ENCODE data around the gene FAM193A. TPM values are rescaled to one million over a fixed set of nuclear protein-coding genes. Genes with fewer than 3 reads are reported as not detected.

Gene FAM193A, protein sequence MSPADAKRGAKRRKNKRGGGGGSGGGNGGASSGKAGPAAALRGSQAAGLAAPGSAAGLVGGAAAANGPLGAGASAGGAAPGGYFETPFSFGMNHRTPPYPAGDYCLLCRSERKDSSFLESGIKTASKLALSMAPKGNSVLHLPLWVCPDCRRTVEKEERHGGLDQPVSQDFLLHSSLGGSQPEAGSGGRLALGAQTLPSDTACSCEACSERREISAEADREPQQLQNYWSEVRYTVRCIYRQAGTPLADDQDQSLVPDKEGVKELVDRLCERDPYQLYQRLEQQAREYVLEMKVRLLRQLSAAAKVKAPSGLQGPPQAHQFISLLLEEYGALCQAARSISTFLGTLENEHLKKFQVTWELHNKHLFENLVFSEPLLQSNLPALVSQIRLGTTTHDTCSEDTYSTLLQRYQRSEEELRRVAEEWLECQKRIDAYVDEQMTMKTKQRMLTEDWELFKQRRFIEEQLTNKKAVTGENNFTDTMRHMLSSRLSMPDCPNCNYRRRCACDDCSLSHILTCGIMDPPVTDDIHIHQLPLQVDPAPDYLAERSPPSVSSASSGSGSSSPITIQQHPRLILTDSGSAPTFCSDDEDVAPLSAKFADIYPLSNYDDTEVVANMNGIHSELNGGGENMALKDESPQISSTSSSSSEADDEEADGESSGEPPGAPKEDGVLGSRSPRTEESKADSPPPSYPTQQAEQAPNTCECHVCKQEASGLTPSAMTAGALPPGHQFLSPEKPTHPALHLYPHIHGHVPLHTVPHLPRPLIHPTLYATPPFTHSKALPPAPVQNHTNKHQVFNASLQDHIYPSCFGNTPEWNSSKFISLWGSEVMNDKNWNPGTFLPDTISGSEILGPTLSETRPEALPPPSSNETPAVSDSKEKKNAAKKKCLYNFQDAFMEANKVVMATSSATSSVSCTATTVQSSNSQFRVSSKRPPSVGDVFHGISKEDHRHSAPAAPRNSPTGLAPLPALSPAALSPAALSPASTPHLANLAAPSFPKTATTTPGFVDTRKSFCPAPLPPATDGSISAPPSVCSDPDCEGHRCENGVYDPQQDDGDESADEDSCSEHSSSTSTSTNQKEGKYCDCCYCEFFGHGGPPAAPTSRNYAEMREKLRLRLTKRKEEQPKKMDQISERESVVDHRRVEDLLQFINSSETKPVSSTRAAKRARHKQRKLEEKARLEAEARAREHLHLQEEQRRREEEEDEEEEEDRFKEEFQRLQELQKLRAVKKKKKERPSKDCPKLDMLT (N-terminal part only)
- total RNA-seq = 6.5 and 7.1 TPM in 2 replicates

GRCh38 chr4:2536193-2537010 lies at the start of gene FAM193A:
TSS of gene FAM193A (plus strand) at chr4:2536647. CDS start at chr4:2536916, 269 bp downstream.

DNA sequence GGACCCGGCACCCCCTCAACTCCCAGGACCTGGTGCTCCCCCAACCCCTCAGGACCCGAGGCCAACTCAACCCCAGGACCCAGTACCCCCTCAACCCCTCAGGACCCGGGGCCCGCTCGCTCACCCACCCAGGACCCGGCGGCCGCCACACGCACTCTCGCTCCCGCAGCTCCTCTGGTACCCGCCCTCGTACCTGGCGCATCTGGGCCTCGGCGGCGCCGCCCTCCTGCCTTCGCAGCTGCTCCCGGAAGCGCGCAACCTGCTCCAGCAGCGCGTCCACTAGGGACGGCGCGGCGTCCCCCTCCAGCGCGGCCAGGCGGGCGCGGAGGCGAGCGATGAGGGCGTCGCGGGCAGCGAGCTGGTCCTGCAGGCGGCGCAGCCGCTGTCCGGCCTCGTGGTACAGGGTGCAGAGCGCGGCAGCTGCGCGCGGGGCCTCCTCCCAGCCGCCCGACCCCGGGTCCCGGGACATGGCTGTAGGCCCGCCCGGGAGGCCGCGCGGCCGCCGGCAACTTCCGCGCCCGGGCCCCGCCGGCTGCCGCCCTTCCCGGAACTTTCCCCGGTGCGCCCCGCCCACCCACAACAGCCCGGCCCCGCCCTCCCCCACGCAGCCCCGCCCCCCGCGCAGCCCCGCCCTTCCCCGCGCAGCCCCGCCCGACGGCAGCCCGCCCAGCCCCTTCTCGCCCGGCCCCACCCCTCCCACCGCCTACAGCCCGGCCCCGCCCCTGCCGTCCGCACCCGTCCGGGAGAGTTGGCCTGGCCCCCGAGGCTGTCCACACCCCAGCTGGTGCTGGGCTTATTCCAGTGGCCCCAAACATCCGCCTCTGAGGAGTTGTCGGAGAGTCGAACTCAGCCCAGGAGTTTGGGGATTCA lies 219.6 kb downstream of the FAM193A start, which contains the start of gene TNIP2:
TNIP2 (minus strand) TSS at position 516 of the 870 bp plus-strand sequence; CDS start at position 469, 47 bp downstream.

Other genes starting within 250 kb of the FAM193A start
- 1.9 and 3.3 TPM in 2 replicates for gene ZFYVE28, start 118.0 kb upstream of the FAM193A start, total RNA-seq
- gene CFAP99, start 117.7 kb upstream of the FAM193A start, total RNA-seq = not detected in 2 replicates
- gene RNF4, start 67.5 kb upstream of the FAM193A start, total RNA-seq = 64.0 and 75.7 TPM in 2 replicates
- 80.2 and 98.4 TPM in 2 replicates for gene TNIP2, start 219.7 kb downstream of the FAM193A start, total RNA-seq